Ovary (tissue), 3 donors: ENCODE results near the gene DUSP2.

Experiments used
- CTCF ChIP-seq, 3 donors: fragments of 450-650 bp in 2 of 3; fragments of 200-600 bp in 1 of 3; IDR thresholded peaks; one replicate each; pipeline versions ENCODE4 v1.5.1 to v1.8.0; 2016 to 2022; ENCODE audit warnings: antibody characterized with exemption in 3 of 3, mild to moderate bottlenecking in 1 of 3
- EP300 ChIP-seq: sonication (generic); formaldehyde crosslinking; IDR thresholded peaks from one replicate; pipeline ENCODE4 v1.6.1; 2017; ENCODE audit warnings: antibody characterized with exemption
- POLR2A ChIP-seq: fragments of 450-650 bp; IDR thresholded peaks from one replicate; pipeline ENCODE4 v1.6.1; 2017; ENCODE audit warnings: antibody characterized with exemption, mild to moderate bottlenecking, moderate library complexity
- donor health status: DM: no; HTN: no; CAD: no.

GRCh38 chr2:96156926-96157648 lies 11.8 kb upstream of the DUSP2 start:
- TF ChIP-seq CTCF (IDR thresholded peaks at IDR 0.05), result no peak
- TF ChIP-seq EP300, result no peak
- TF ChIP-seq POLR2A, result no peak
